Posterior cingulate gyrus (tissue), 11 donors: ENCODE measurements around the gene ALDH1A3.
A peak's percentile ranks its signal among the peaks of the same experiment; 100 is the strongest.

ENCODE experiments used
- DNase-seq, 10 donors: peaks; one replicate each; pipeline versions ENCODE4 v3.0.0 to v3.0.0-alpha.2; 2020 to 2021; ENCODE audit warnings: mixed read lengths in 3 of 10
- intact Hi-C: fragments of 100-400 bp; cut with DNase I; formaldehyde crosslinking; loops from one replicate; pipeline ENCODE4 v1.15.1; 2023

The ALDH1A3 gene

GRCh38 chr15:100920516-100921135 is 41.0 kb downstream of the ALDH1A3 start:
- intact Hi-C loops: no loop called here
- no peak for DNase-seq

- intact Hi-C loops: no loop called here
Measured at GRCh38 chr15:100922192-100923040, 42.8 kb downstream of the ALDH1A3 start.

GRCh38 chr15:100923076-100923475 is 43.4 kb downstream of the ALDH1A3 start:
- no peak for DNase-seq
- intact Hi-C loops: no loop called here

More at GRCh38 chr15:100922192-100923040, 42.8 kb downstream of the ALDH1A3 start:
- peak in 1 of 10 donors; percentile 69 for DNase-seq

GRCh38 chr15:100923902-100924301 is 44.3 kb downstream of the ALDH1A3 start:
- intact Hi-C loops: no loop called here
- DNase-seq: no peak

GRCh38 chr15:100924436-100924835 is 44.8 kb downstream of the ALDH1A3 start:
- DNase-seq: no peak
- intact Hi-C loops: no loop called here

- no peak for DNase-seq
- intact Hi-C loops: no loop called here
Measured at GRCh38 chr15:100925480-100925879, 45.8 kb downstream of the ALDH1A3 start.

- DNase-seq: no peak
Measured at GRCh38 chr15:100926258-100926657, 46.6 kb downstream of the ALDH1A3 start.

GRCh38 chr15:100926971-100927756 is 47.5 kb downstream of the ALDH1A3 start:
- DNase-seq: no peak
- intact Hi-C loops: no loop called here

More at GRCh38 chr15:100926258-100926657, 46.6 kb downstream of the ALDH1A3 start:
- intact Hi-C loops: no loop called here

GRCh38 chr15:100928632-100929280 is 49.1 kb downstream of the ALDH1A3 start:
- no peak for DNase-seq
- intact Hi-C loops: no loop called here

- intact Hi-C loops: no loop called here
- DNase-seq: no peak
Measured at GRCh38 chr15:100929641-100930042, 50.0 kb downstream of the ALDH1A3 start.

GRCh38 chr15:100930306-100930848 is 50.7 kb downstream of the ALDH1A3 start:
- intact Hi-C loops: no loop called here
- DNase-seq: peak in 1 of 10 donors; percentile 58

GRCh38 chr15:100931143-100931890 is 51.7 kb downstream of the ALDH1A3 start:
- peak in 1 of 10 donors; percentile 57 for DNase-seq
- intact Hi-C loops: no loop called here

GRCh38 chr15:100932676-100933348 is 53.2 kb downstream of the ALDH1A3 start:
- DNase-seq: peak in 1 of 10 donors; percentile 57
- intact Hi-C loops: no loop called here

- DNase-seq: no peak
- intact Hi-C loops: no loop called here
Measured at GRCh38 chr15:100934166-100934565, 54.5 kb downstream of the ALDH1A3 start.

- intact Hi-C loops: no loop called here
- DNase-seq: no peak
Measured at GRCh38 chr15:100934726-100935125, 55.1 kb downstream of the ALDH1A3 start.

GRCh38 chr15:100937171-100937570 is 57.5 kb downstream of the ALDH1A3 start:
- intact Hi-C loops: no loop called here

GRCh38 chr15:100939791-100940190 is 60.2 kb downstream of the ALDH1A3 start:
- intact Hi-C loops: no loop called here
- DNase-seq: no peak

More at GRCh38 chr15:100937171-100937570, 57.5 kb downstream of the ALDH1A3 start:
- DNase-seq: no peak

GRCh38 chr15:100940767-100941379 is 61.2 kb downstream of the ALDH1A3 start:
- intact Hi-C loops: no loop called here
- DNase-seq: peak in 1 of 10 donors; percentile 45
